ENCODE results near the gene APBB1. TPM values are rescaled to one million over a fixed set of nuclear protein-coding genes. Genes with fewer than 3 reads are reported as not detected.

The APBB1 gene
- total RNA-seq, 2 experiments from 2014 or later = 64.0 to 69.2 TPM

DNA sequence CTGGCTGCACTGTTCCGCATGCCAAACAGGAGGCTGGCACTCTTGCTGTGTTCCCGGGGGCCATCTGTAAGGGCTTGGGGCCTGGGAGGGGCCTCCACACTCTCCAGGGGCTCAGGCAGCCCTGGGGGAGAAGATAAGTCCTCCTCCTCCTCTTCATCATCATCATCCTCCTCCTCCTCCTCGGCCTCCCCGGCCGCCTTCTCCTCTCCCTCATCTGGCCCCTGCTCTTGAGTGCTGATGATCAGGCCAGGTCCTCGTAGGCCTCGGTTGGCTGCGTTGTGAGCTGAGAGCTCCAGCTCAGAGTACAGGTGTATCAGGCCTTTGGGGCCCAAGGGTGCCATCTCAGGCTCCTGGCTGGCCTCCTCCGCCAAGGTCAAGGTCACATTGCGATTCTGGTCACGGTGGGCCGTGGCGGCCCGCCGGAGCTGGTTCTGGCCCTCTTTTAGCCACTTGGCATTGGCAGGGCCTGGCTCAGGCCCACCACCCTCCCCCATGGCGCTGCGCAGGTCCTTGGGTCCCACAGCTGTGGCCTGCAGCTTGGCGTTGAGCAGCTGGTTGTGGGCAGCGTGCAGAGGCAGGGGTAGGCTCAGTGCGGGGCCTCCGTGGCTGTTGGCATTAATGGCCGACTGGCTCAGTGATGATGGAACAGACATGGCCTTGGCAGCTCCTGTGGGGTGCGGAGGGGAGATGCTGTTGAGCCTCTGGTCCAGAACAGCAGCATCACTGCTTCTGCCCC lies 8.0 kb downstream of the APBB1 start:
- Mint-ChIP-seq H3K4me3 (no peak overlapping the region), H3K27ac (no peak overlapping the region)

GRCh38 chr11:6406370-6406769 lies 12.5 kb downstream of the APBB1 start:
- Mint-ChIP-seq H3K27ac (peak overlapping the region; percentile 22), H3K4me1 (peaks cover 49% of the 10 kb centered on the region), H3K4me3 (no peak overlapping the region), H3K9me3 (no peaks in the 10 kb centered on the region), H3K27me3 (no peaks in the 10 kb centered on the region), H3K36me3 (peaks cover 29% of the 10 kb centered on the region)
- POLR2A ChIA-PET = interaction anchor here (7.3 kb wide), 1 partner anchor 11 kb away, joined by 116 read pairs; the partner anchor contains the start of gene APBB1
- ATAC-seq (ENCODE audit: low read depth) (no peak), DNase-seq (no peak)

More for the DNA sequence above, 8.0 kb downstream of the APBB1 start:
- ATAC-seq (ENCODE audit: low read depth) (no peak), DNase-seq (no peak)
- H3K9me3 Mint-ChIP-seq = no peaks in the 10 kb centered on the region
- peaks cover 28% of the 10 kb centered on the region for H3K36me3 Mint-ChIP-seq
- H3K27me3 Mint-ChIP-seq = no peaks in the 10 kb centered on the region
- POLR2A ChIA-PET = interaction anchor here (1.1 to 2.7 kb wide), 3 partner anchors 8 to 20 kb away, joined by 3 to 10 read pairs (median 6); partner anchors contain the start of gene SMPD1
- H3K4me1 Mint-ChIP-seq = peaks cover 27% of the 10 kb centered on the region

DNA sequence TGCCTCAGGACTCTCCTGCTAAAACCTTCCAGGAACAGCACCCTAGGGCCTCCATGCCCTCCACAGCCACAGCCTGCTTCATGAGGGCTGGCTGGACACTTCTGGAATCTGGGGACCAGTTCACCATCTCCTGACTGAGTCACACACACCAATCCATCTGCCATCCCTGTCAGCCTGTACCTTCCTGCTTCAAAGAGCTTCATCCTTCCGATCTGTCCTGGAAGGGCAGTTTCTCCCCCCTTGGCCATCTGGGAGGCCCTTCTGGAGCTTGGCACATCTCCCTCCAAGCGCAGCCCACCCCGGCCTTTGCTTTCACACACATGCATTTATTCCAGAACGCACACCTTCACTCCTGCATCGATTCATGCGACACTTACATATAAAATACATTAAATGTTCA lies 13.0 kb downstream of the APBB1 start:
- Mint-ChIP-seq H3K9me3 (no peaks in the 10 kb centered on the region), H3K4me3 (no peak overlapping the region), H3K27ac (peak overlapping the region; percentile 22), H3K27me3 (no peaks in the 10 kb centered on the region), H3K4me1 (peaks cover 52% of the 10 kb centered on the region), H3K36me3 (peaks cover 31% of the 10 kb centered on the region)
- ATAC-seq (ENCODE audit: low read depth) (no peak), DNase-seq (no peak)
- POLR2A ChIA-PET = interaction anchor here (7.3 kb wide), 1 partner anchor 11 kb away, joined by 116 read pairs; the partner anchor contains the start of gene APBB1

GRCh38 chr11:6405052-6405667 lies 13.7 kb downstream of the APBB1 start:
- Mint-ChIP-seq H3K9me3 (no peaks in the 10 kb centered on the region), H3K36me3 (peaks cover 34% of the 10 kb centered on the region), H3K4me1 (peaks cover 55% of the 10 kb centered on the region), H3K4me3 (no peak overlapping the region), H3K27me3 (no peaks in the 10 kb centered on the region), H3K27ac (peak overlapping the region; percentile 87)
- DNase-seq = no peak
- no peak for ATAC-seq (ENCODE audit: low read depth)
- POLR2A ChIA-PET = interaction anchor here (0.9 to 7.4 kb wide), 3 partner anchors 12 to 17 kb away, joined by 3 to 140 read pairs (median 116); partner anchors contain the start of genes APBB1 and SMPD1

DNA sequence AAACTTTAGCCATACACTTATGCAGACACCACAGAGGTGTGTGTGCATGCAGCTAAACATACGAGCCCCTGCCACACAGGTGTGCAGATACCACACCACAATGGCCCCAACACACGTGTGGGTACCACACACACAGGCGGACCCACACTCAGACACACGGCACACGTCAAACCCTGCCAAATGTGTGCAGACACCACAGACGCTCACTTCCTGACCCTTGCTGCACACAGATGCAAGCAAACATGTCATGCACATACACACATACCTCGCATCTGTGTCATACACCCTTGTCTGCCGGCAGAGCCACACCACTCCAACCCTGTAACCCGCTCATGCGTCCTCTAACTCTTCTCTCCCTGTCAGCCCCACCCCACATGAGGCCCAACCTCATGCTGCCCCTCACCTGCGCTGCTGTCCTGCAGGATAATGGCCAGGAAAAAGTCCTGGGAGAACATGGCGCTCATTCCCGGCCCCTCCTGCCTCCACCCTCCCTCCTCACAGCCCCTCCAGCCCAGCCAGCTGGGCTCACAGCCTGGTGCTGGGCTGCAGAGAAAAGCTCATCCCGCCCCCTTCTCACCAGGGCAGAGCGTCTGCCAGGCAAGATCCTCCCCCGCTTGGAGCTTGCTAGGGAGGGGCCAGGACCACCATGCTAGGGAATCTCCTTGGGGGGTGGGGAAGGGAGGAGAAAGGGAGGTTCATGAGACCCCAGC lies 14.4 kb downstream of the APBB1 start:
- ATAC-seq (ENCODE audit: low read depth) = peak; percentile 15
- H3K4me1 Mint-ChIP-seq = peaks cover 55% of the 10 kb centered on the region
- DNase-seq = no peak
- H3K36me3 Mint-ChIP-seq = peaks cover 36% of the 10 kb centered on the region
- peak overlapping the region; percentile 61 for H3K4me3 Mint-ChIP-seq
- no peaks in the 10 kb centered on the region for H3K9me3 Mint-ChIP-seq
- peak overlapping the region; percentile 87 for H3K27ac Mint-ChIP-seq
- POLR2A ChIA-PET = interaction anchor here (0.9 to 7.4 kb wide), 5 partner anchors 13 to 77 kb away, joined by 3 to 140 read pairs (median 12); partner anchors contain the start of genes APBB1, ARFIP2, SMPD1 and TIMM10B
- H3K27me3 Mint-ChIP-seq = no peaks in the 10 kb centered on the region

DNA sequence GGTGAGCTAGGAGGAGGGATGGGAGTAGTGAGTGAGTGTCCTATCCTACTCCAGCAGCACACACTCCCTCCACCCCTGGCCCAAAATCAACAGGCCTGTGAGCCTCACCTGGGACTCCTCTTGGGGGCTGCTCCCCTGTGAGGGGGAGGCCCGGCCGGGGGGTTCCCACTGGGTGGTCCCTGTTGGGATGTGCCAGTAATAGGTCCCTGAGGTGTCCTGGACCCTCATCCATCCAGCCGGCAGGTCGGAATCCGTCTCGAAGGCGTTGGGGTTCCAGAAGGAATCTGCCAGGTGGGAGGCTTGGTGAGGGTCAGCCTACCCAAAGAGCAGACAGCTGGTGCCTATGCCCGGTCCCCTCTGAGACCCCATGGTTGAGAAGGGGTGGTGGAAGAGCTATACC lies 15.4 kb downstream of the APBB1 start:
- peaks cover 60% of the 10 kb centered on the region for H3K4me1 Mint-ChIP-seq
- H3K9me3 Mint-ChIP-seq = no peaks in the 10 kb centered on the region
- H3K27me3 Mint-ChIP-seq = no peaks in the 10 kb centered on the region
- peak overlapping the region; percentile 94 for H3K27ac Mint-ChIP-seq
- peak overlapping the region; percentile 34 for H3K4me3 Mint-ChIP-seq
- no peak for ATAC-seq (ENCODE audit: low read depth)
- peaks cover 39% of the 10 kb centered on the region for H3K36me3 Mint-ChIP-seq
- no peak for DNase-seq
- POLR2A ChIA-PET = interaction anchor here (1.0 to 7.4 kb wide), 7 partner anchors 8 to 203 kb away, joined by 3 to 140 read pairs (median 12); partner anchors contain the start of genes APBB1, ARFIP2, SMPD1 and TIMM10B

- peaks cover 44% of the 10 kb centered on the region for H3K36me3 Mint-ChIP-seq
- no peaks in the 10 kb centered on the region for H3K9me3 Mint-ChIP-seq
- DNase-seq (peak; percentile 70), ATAC-seq (ENCODE audit: low read depth) (peak; percentile 90)
- POLR2A ChIA-PET = interaction anchor here (0.6 to 7.4 kb wide), 11 partner anchors 9 to 204 kb away, joined by 3 to 140 read pairs (median 6); partner anchors contain the start of genes APBB1, ARFIP2, SMPD1 and TIMM10B
- peak overlapping the region; percentile 94 for H3K27ac Mint-ChIP-seq
- peak overlapping the region; percentile 83 for H3K4me3 Mint-ChIP-seq
- no peaks in the 10 kb centered on the region for H3K27me3 Mint-ChIP-seq
- H3K4me1 Mint-ChIP-seq = peaks cover 56% of the 10 kb centered on the region
Observed at GRCh38 chr11:6402561-6402981, 16.3 kb downstream of the APBB1 start.

- DNase-seq = peak; percentile 68
- no peaks in the 10 kb centered on the region for H3K9me3 Mint-ChIP-seq
Observed at GRCh38 chr11:6402061-6402470, 16.8 kb downstream of the APBB1 start.

GRCh38 chr11:6401464-6401863 lies 17.4 kb downstream of the APBB1 start:
- Mint-ChIP-seq H3K27ac (peak overlapping the region; percentile 94), H3K4me3 (no peak overlapping the region), H3K9me3 (no peaks in the 10 kb centered on the region), H3K36me3 (peaks cover 40% of the 10 kb centered on the region), H3K27me3 (no peaks in the 10 kb centered on the region), H3K4me1 (peaks cover 49% of the 10 kb centered on the region)
- POLR2A ChIA-PET = interaction anchor here (2.5 to 7.4 kb wide), 4 partner anchors 10 to 80 kb away, joined by 12 to 140 read pairs (median 72); partner anchors contain the start of genes APBB1, ARFIP2, SMPD1 and TIMM10B
- ATAC-seq (ENCODE audit: low read depth) (no peak), DNase-seq (no peak)

More at GRCh38 chr11:6402061-6402470, 16.8 kb downstream of the APBB1 start:
- peaks cover 53% of the 10 kb centered on the region for H3K4me1 Mint-ChIP-seq
- no peaks in the 10 kb centered on the region for H3K27me3 Mint-ChIP-seq
- peak; percentile 38 for ATAC-seq (ENCODE audit: low read depth)
- POLR2A ChIA-PET = interaction anchor here (1.0 to 7.4 kb wide), 8 partner anchors 10 to 80 kb away, joined by 3 to 140 read pairs (median 12); partner anchors contain the start of genes APBB1, ARFIP2, SMPD1 and TIMM10B
- peaks cover 41% of the 10 kb centered on the region for H3K36me3 Mint-ChIP-seq
- peak overlapping the region; percentile 94 for H3K27ac Mint-ChIP-seq
- H3K4me3 Mint-ChIP-seq = peak overlapping the region; percentile 83

- DNase-seq (no peak), ATAC-seq (ENCODE audit: low read depth) (no peak)
- POLR2A ChIA-PET = interaction anchor here (0.6 to 7.4 kb wide), 4 partner anchors 9 to 23 kb away, joined by 3 to 140 read pairs (median 72); partner anchors contain the start of genes APBB1 and SMPD1
- Mint-ChIP-seq H3K4me3 (no peak overlapping the region), H3K9me3 (no peaks in the 10 kb centered on the region), H3K27me3 (no peaks in the 10 kb centered on the region), H3K27ac (no peak overlapping the region), H3K4me1 (peaks cover 47% of the 10 kb centered on the region), H3K36me3 (peaks cover 41% of the 10 kb centered on the region)
Observed at GRCh38 chr11:6400431-6401345, 18.2 kb downstream of the APBB1 start.

DNA sequence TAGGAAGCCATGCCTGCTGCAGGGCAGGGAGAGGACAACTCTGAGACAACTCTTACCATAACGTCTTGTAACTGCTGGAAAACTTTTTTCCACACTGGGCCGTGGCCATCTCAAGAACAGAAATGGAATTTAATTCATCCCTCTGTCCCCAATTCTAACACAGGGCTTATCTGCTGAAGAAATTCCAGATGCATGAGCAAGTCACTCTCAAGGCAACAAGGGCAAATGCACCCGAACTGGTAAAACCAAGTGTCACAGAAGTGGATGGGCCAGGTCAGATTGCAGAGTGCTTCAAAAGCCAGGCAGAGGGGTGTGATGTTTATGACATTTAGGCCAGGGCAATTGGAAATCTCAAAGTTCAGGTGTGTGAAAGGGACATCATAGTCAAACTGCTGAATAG lies 21.3 kb downstream of the APBB1 start:
- POLR2A ChIA-PET = interaction anchor here (7.4 kb wide), 1 partner anchor 6 kb away, joined by 140 read pairs; the partner anchor contains the start of gene SMPD1

DNA sequence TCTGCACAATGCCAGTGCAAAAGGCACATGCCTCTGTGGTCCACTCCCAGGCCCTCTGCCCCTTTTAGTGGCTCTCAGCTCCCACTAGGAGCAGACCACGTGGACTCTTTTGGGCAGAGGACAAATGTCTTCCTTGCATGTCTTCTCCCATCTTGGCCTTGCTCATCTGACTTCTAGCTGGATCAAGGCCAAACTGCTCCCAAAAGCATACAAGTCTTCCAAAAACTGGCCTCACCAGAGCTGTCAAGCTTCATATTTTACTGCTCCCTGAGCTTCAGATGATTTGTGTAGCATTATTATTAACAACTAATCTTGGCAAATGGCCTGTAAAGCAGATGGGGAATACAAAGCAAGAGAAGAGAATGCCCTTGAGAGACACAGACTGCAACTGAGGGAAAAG lies 21.7 kb downstream of the APBB1 start:
- Mint-ChIP-seq H3K9me3 (no peaks in the 10 kb centered on the region), H3K4me1 (peaks cover 29% of the 10 kb centered on the region), H3K27ac (no peak overlapping the region), H3K4me3 (no peak overlapping the region), H3K36me3 (peaks cover 49% of the 10 kb centered on the region), H3K27me3 (no peaks in the 10 kb centered on the region)
- DNase-seq = no peak
- ATAC-seq (ENCODE audit: low read depth) = no peak
- POLR2A ChIA-PET = interaction anchor here (0.8 kb wide), 1 partner anchor 22 kb away, joined by 4 read pairs; the partner anchor contains the start of gene APBB1

More for the DNA sequence above, 21.3 kb downstream of the APBB1 start:
- Mint-ChIP-seq H3K4me3 (no peak overlapping the region), H3K27me3 (no peaks in the 10 kb centered on the region), H3K27ac (no peak overlapping the region), H3K4me1 (peaks cover 32% of the 10 kb centered on the region), H3K36me3 (peaks cover 49% of the 10 kb centered on the region), H3K9me3 (no peaks in the 10 kb centered on the region)
- ATAC-seq (ENCODE audit: low read depth) = no peak
- no peak for DNase-seq
